ENCODE results near the gene OR5W2. TPM values are rescaled to one million over a fixed set of nuclear protein-coding genes. Genes with fewer than 3 reads are reported as not detected.

Gene OR5W2
- total RNA-seq: not detected in 2 replicates

DNA sequence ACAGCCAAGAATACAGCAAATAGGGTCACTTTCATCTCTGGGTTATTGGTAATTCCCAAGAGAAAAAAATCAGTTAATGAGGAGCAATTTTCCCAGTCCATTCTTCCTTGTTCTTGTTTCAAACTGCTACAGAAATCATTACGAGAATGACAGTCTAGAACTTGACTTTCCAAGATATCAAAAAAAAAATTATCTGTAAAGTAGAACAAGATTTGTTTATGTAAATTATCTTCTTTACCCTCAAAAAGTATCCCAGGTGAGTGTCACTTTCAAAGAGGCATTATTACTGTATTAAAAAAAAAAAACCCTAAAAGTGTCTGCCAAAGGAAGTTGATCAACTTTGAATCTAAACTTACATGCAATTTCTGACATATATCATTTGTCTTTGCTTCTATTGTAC lies at the start of gene OR5W2:
TSS of gene OR5W2 (minus strand) at position 101 of the 400 bp plus-strand sequence. CDS start at position 101, 0 bp downstream.
- intact Hi-C loops (cut with micrococcal nuclease): no loop called here
- Mint-ChIP-seq H3K27ac (no peak within 1 kb of the TSS), H3K36me3 (ENCODE audit: low read depth) (no peaks in the 10 kb centered on the region), H3K4me1 (no peaks in the 10 kb centered on the region), H3K27me3 (no peaks in the 10 kb centered on the region), H3K4me3 (no peak within 1 kb of the TSS), H3K9me3 (peaks cover 7% of the 10 kb centered on the region)
- ATAC-seq (ENCODE audit: low read depth): no peak
- TF ChIP-seq, protein P1, sequence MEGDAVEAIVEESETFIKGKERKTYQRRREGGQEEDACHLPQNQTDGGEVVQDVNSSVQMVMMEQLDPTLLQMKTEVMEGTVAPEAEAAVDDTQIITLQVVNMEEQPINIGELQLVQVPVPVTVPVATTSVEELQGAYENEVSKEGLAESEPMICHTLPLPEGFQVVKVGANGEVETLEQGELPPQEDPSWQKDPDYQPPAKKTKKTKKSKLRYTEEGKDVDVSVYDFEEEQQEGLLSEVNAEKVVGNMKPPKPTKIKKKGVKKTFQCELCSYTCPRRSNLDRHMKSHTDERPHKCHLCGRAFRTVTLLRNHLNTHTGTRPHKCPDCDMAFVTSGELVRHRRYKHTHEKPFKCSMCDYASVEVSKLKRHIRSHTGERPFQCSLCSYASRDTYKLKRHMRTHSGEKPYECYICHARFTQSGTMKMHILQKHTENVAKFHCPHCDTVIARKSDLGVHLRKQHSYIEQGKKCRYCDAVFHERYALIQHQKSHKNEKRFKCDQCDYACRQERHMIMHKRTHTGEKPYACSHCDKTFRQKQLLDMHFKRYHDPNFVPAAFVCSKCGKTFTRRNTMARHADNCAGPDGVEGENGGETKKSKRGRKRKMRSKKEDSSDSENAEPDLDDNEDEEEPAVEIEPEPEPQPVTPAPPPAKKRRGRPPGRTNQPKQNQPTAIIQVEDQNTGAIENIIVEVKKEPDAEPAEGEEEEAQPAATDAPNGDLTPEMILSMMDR (IDR thresholded peaks at IDR 0.05): no peak
- CTCF ChIA-PET: no interaction called here
- DNase-seq: no peak
- POLR2A ChIA-PET: no interaction called here

DNA sequence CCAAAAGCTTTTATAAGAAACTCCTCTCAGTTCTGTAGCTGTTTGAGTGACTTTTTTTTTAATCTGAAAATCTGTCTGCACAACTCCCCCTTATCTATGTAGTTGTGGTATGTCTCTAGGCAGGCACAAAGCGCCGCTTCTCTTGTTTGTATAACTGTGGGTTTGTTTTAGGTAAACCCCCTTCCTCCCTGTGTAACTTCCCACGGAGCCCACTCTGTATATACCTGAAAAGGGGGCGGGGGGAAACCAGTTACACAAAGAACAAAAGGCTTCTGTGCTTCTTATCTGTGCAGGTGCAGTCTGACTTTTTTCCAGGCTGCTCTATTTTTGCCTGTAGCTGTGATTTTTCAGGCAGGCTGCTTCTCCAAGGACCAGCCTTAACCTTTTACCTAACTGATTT lies 42.1 kb upstream of the OR5W2 start:
- no peak for DNase-seq
- Mint-ChIP-seq H3K9me3 (peaks cover under 1% of the 10 kb centered on the region), H3K36me3 (ENCODE audit: low read depth) (no peaks in the 10 kb centered on the region), H3K27ac (no peak overlapping the region), H3K27me3 (no peaks in the 10 kb centered on the region), H3K4me3 (no peak overlapping the region), H3K4me1 (no peaks in the 10 kb centered on the region)
- CTCF ChIA-PET: no interaction called here
- TF ChIP-seq, protein P1 (IDR thresholded peaks at IDR 0.05): no peak
- ATAC-seq (ENCODE audit: low read depth): no peak
- POLR2A ChIA-PET: no interaction called here
- intact Hi-C loops (cut with micrococcal nuclease): no loop called here

DNA sequence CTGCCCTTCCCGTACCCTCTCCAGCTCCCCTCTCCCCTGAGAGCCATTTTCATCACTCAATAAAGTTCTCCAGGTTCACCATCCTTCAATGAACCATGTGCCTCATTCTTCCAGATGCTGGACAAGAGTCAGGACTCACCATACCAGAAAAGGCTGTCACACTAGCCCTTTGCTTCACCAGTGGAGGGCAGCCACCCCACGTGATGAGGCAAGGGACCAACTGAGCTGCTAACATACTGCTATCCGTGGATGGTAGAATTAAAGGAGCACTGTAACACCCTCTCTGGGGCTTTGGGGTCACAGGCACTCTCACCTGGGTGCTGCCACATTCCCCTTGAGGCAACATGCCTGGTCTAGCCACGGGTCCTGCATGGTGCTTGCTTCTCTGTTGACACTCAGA lies 34.9 kb upstream of the OR5W2 start:
- no peaks in the 10 kb centered on the region for H3K4me1 Mint-ChIP-seq
- ChIA-PET POLR2A (no interaction called here), CTCF (no interaction called here)
- intact Hi-C loops (cut with micrococcal nuclease): no loop called here
- no peak for ATAC-seq (ENCODE audit: low read depth)
- H3K27ac Mint-ChIP-seq: no peak overlapping the region
- peaks cover 9% of the 10 kb centered on the region for H3K9me3 Mint-ChIP-seq
- H3K36me3 Mint-ChIP-seq (ENCODE audit: low read depth): no peaks in the 10 kb centered on the region
- DNase-seq: no peak
- TF ChIP-seq, protein P1 (IDR thresholded peaks at IDR 0.05): no peak
- no peaks in the 10 kb centered on the region for H3K27me3 Mint-ChIP-seq
- H3K4me3 Mint-ChIP-seq: no peak overlapping the region

DNA sequence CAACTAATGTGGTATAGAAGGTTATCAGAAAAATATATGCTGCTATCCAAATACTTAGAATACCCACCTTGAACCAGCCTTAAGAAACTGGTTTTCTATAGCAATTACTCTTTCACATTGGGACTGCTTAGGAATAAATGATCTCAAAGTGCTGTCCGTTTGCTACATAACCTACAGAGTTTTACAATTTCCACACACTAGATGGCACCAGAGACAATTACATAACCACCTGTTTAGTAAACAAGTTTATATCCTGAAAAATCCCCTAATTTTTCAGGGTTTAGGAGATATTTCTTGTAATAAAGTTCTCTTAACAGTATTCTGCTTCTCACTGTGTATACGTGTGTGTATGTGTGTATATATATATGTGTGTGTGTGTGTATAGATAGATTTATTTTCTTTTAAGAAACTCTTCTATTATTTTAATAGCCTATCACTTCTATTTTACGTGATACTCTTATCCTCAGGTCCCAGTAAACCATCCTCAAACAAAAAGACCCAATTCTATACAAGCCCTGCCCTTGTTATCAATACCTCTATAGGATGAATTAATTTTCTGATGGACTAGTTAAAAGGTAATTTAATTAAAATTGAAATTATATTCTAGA lies 28.5 kb upstream of the OR5W2 start:
- POLR2A ChIA-PET: no interaction called here
- intact Hi-C loops (cut with micrococcal nuclease): no loop called here
- TF ChIP-seq, protein P1 (IDR thresholded peaks at IDR 0.05): no peak

DNA sequence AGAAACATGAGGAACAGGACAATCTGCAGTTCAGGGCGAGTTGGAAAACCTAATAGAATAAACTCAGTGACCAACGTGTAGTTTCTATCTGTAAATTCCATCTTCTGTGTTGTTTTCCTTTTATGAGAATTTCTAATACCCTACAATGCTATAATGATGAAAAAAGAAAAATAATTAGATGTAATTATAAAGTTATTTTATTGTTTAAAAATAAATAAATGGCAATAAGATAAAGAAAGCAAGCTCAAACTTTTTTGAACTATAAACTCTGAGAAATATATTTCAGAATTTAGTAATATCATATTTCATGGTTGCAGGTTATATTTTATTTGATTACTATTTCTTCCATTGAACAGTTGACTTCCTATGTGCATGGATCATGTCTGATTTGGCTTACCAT lies 21.9 kb upstream of the OR5W2 start, which contains the start of gene OR5I1:
TSS of gene OR5I1 (minus strand) at position 101 of the 400 bp plus-strand sequence. CDS start at position 101, 0 bp downstream.
- Mint-ChIP-seq H3K9me3 (no peaks in the 10 kb centered on the region), H3K36me3 (ENCODE audit: low read depth) (no peaks in the 10 kb centered on the region), H3K4me3 (no peak within 1 kb of the TSS), H3K27me3 (no peaks in the 10 kb centered on the region), H3K4me1 (no peaks in the 10 kb centered on the region), H3K27ac (no peak within 1 kb of the TSS)
- POLR2A ChIA-PET: no interaction called here
- CTCF ChIA-PET: no interaction called here
- TF ChIP-seq, protein P1 (IDR thresholded peaks at IDR 0.05): no peak
- no peak for ATAC-seq (ENCODE audit: low read depth)
- no peak for DNase-seq
- intact Hi-C loops (cut with micrococcal nuclease): no loop called here

More for the DNA sequence above, 28.5 kb upstream of the OR5W2 start:
- Mint-ChIP-seq H3K9me3 (no peaks in the 10 kb centered on the region), H3K27ac (no peak overlapping the region), H3K4me3 (no peak overlapping the region), H3K4me1 (no peaks in the 10 kb centered on the region), H3K36me3 (ENCODE audit: low read depth) (no peaks in the 10 kb centered on the region), H3K27me3 (no peaks in the 10 kb centered on the region)
- no peak for ATAC-seq (ENCODE audit: low read depth)
- CTCF ChIA-PET: no interaction called here
- no peak for DNase-seq

Data from activated B cell treated with CpG ODN at 0.5 μM for 24 hours (primary cell).